ENCODE measurements around the gene SCEL.

- TF ChIP-seq CTCF (IDR thresholded peaks at IDR 0.05; ENCODE audit: low read depth, low read length) (no peak), EZH2phosphoT487 (IDR thresholded peaks at IDR 0.05; ENCODE audit: low read depth) (no peak)
These were observed 38.2 kb upstream of the SCEL start for GRCh38 chr13:77497350-77497749.

All from OCI-LY3 (cell line).